PC-3 (cell line): Measurements from ENCODE around the gene SERINC3.

Source experiments
- EZH2 ChIP-seq: fragments of 300-600 bp; sonication (generic); IDR thresholded peaks from one replicate; pipeline ENCODE4 v1.6.1; 2017; ENCODE audit warnings: antibody characterized with exemption, mild to moderate bottlenecking, low read length; ENCODE audit not compliant: unreplicated experiment
- TF ChIP-seq, protein P1 (sequence below): fragments of 300-600 bp; sonication (generic); conservative IDR thresholded peaks from 2 replicates; pipeline ENCODE4 v1.5.1; 2017; ENCODE audit warnings: antibody characterized with exemption, low read depth, mild to moderate bottlenecking, low read length

DNA sequence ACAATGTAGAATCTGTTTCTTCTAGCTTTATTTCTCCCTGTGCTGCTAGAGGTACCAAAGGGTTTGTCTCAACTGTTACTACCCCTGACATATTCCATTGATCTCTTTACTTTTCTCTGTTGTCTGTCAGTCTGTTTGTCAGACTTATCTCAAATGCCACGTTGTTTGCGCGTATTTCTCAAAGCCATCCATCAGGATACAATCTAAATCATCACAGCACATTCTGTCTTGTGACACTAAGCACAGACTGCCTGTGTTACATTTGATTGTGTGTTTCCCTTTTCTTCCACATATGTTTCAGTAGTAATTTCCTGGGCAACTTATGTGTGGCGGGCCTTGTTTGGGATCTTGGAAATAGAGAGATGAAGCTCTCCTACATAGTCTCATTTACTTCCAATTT is 30.2 kb upstream of the SERINC3 start:
- TF ChIP-seq, protein P1, sequence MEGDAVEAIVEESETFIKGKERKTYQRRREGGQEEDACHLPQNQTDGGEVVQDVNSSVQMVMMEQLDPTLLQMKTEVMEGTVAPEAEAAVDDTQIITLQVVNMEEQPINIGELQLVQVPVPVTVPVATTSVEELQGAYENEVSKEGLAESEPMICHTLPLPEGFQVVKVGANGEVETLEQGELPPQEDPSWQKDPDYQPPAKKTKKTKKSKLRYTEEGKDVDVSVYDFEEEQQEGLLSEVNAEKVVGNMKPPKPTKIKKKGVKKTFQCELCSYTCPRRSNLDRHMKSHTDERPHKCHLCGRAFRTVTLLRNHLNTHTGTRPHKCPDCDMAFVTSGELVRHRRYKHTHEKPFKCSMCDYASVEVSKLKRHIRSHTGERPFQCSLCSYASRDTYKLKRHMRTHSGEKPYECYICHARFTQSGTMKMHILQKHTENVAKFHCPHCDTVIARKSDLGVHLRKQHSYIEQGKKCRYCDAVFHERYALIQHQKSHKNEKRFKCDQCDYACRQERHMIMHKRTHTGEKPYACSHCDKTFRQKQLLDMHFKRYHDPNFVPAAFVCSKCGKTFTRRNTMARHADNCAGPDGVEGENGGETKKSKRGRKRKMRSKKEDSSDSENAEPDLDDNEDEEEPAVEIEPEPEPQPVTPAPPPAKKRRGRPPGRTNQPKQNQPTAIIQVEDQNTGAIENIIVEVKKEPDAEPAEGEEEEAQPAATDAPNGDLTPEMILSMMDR: no peak
- TF ChIP-seq EZH2: no peak
